H1 (cell line): Measurements from ENCODE around the gene STYK1. TPM values are rescaled to one million over a fixed set of nuclear protein-coding genes. Genes with fewer than 3 reads are reported as not detected.

Experiments
- CTCF ChIA-PET: fragments of 300-600 bp; sonication (Branson Sonifier 250); formaldehyde crosslinking; loops from one replicate; lab custom pipeline; 2021; ENCODE audit not compliant: partially characterized antibody; lab: Charles Lee
- POLR2A ChIA-PET: fragments of 300-600 bp; sonication (Branson Sonifier 250); formaldehyde crosslinking; loops from one replicate; lab custom pipeline; 2021; ENCODE audit warnings: inconsistent platforms; ENCODE audit not compliant: partially characterized antibody; lab: Charles Lee
- DNase-seq, 2 experiments: peaks; one replicate each; pipeline versions ENCODE4 v3.0.0 to v3.0.0-alpha.2; 2010 to 2022; ENCODE audit warnings: low spot score in 2 of 2, low read depth in 1 of 2, mixed read lengths in 1 of 2
- FAIRE-seq: peaks from 2 replicates; lab custom pipeline; 2011; peaks lifted over from hg19 to GRCh38; lab: Jason Lieb, UNC
- H2AFZ ChIP-seq: 2 replicates; pipeline ENCODE4 v1.8.1; 2012; ENCODE audit warnings: low read length, inconsistent platforms
- H2AK5ac ChIP-seq: 2 replicates; pipeline ENCODE4 v1.6.1; 2013; ENCODE audit warnings: low read depth, low read length
- H2BK120ac ChIP-seq: replicated peaks from 2 replicates; pipeline ENCODE3; 2013; ENCODE audit warnings: low read depth, low read length, inconsistent platforms
- H2BK12ac ChIP-seq: 2 replicates; pipeline ENCODE4 v1.6.1; 2013; ENCODE audit warnings: low read depth, low read length
- H2BK15ac ChIP-seq: 2 replicates; pipeline ENCODE4 v1.6.1; 2013; ENCODE audit warnings: low read length
- H2BK20ac ChIP-seq: 2 replicates; pipeline ENCODE4 v1.6.1; 2013; ENCODE audit warnings: low read length
- H2BK5ac ChIP-seq: 2 replicates; pipeline ENCODE4 v1.6.1; 2013; ENCODE audit warnings: low read depth, low read length
- H3K14ac ChIP-seq: 2 replicates; pipeline ENCODE4 v1.6.1; 2013; ENCODE audit warnings: inconsistent platforms; ENCODE audit not compliant: insufficient read length
- H3K18ac ChIP-seq: 2 replicates; pipeline ENCODE4 v1.6.1; 2013; ENCODE audit warnings: low read length; ENCODE audit errors: extremely low read depth
- H3K23ac ChIP-seq: 2 replicates; pipeline ENCODE4 v1.6.1; 2013; ENCODE audit warnings: inconsistent platforms; ENCODE audit not compliant: insufficient read length
- H3K23me2 ChIP-seq: 2 replicates; pipeline ENCODE4 v1.6.1; 2013; ENCODE audit warnings: low read depth, low read length
- H3K27ac ChIP-seq: 2 replicates; pipeline ENCODE4 v1.6.1; 2011; ENCODE audit warnings: low read depth, low read length, inconsistent platforms
- H3K27me3 ChIP-seq, 4 experiments: replicated peaks in 1 of 4; 1 replicate in 1 of 4; 2 replicates in 3 of 4; pipeline versions ENCODE4 v1.6.1 to v1.8.1; 2011 to 2013; ENCODE audit warnings: low read length in 3 of 4, mild to moderate bottlenecking in 3 of 4, inconsistent platforms in 2 of 4, mixed read lengths in 2 of 4, moderate library complexity in 1 of 4; ENCODE audit not compliant: control insufficient read depth in 3 of 4, insufficient read depth in 3 of 4; ENCODE audit errors: extremely low read depth in 1 of 4
- H3K36me3 ChIP-seq, 4 experiments: 2 replicates each; pipeline versions ENCODE4 v1.6.1 to v1.8.1; 2011 to 2013; ENCODE audit warnings: mild to moderate bottlenecking in 4 of 4, low read length in 3 of 4, moderate library complexity in 2 of 4, control low read depth in 1 of 4, inconsistent platforms in 1 of 4; ENCODE audit not compliant: insufficient read depth in 4 of 4, control insufficient read depth in 2 of 4
- H3K4ac ChIP-seq: replicated peaks from 2 replicates; pipeline ENCODE3; 2013; ENCODE audit warnings: low read length, low read depth, mixed read lengths, inconsistent platforms; ENCODE audit not compliant: insufficient read length
- H3K4me1 ChIP-seq, 4 experiments: replicated peaks in 1 of 4; 1 replicate in 1 of 4; 2 replicates in 3 of 4; pipeline versions ENCODE4 v1.6.1 to v1.8.1; 2011 to 2013; ENCODE audit warnings: low read length in 3 of 4, inconsistent platforms in 2 of 4, mixed read lengths in 1 of 4; ENCODE audit not compliant: insufficient read depth in 4 of 4, control insufficient read depth in 3 of 4
- H3K4me2 ChIP-seq, 2 experiments: 2 replicates each; pipeline versions ENCODE4 v1.6.1 to v1.8.1; 2011 to 2013; ENCODE audit warnings: low read depth in 2 of 2, low read length in 2 of 2, control low read depth in 1 of 2, inconsistent platforms in 1 of 2, mild to moderate bottlenecking in 1 of 2; ENCODE audit not compliant: insufficient read depth in 1 of 2
- H3K4me3 ChIP-seq, 4 experiments: fragments of 200-600, 300-600 bp in 1 of 4; sonication (generic), shearing (Covaris generic), sonication (Bioruptor Twin) in 1 of 4; 2 replicates each; pipeline versions ENCODE4 v1.5.1 to v1.8.1; 2011 to 2016; ENCODE audit warnings: low read length in 4 of 4, low read depth in 3 of 4, control low read depth in 2 of 4, inconsistent platforms in 2 of 4, mild to moderate bottlenecking in 2 of 4, mixed read lengths in 1 of 4, moderate library complexity in 1 of 4; ENCODE audit not compliant: insufficient read depth in 2 of 4; ENCODE audit errors: extremely low read depth in 1 of 4
- H3K56ac ChIP-seq: replicated peaks from 2 replicates; pipeline ENCODE3; 2013; ENCODE audit warnings: low read depth, mild to moderate bottlenecking, mixed read lengths, low read length, inconsistent platforms; ENCODE audit not compliant: insufficient read length
- H3K79me1 ChIP-seq: 2 replicates; pipeline ENCODE4 v1.6.1; 2013; ENCODE audit warnings: low read depth, low read length, control low read depth
- H3K79me2 ChIP-seq, 2 experiments: 2 replicates each; pipeline versions ENCODE4 v1.6.1 to v1.8.1; 2012 to 2013; ENCODE audit warnings: low read length in 2 of 2, mild to moderate bottlenecking in 2 of 2, inconsistent platforms in 1 of 2; ENCODE audit not compliant: insufficient read depth in 2 of 2, control insufficient read depth in 1 of 2
- H3K9ac ChIP-seq, 4 experiments: replicated peaks in 1 of 4; 1 replicate in 1 of 4; 2 replicates in 3 of 4; pipeline versions ENCODE4 v1.6.1 to v1.8.1; 2011 to 2013; ENCODE audit warnings: low read depth in 3 of 4, low read length in 3 of 4, control low read depth in 2 of 4, mild to moderate bottlenecking in 2 of 4, moderate library complexity in 2 of 4, inconsistent platforms in 1 of 4; ENCODE audit errors: extremely low read depth in 1 of 4
- H3K9me3 ChIP-seq, 2 experiments: 2 replicates each; pipeline versions ENCODE4 v1.6.1 to v1.8.1; 2012 to 2013; ENCODE audit warnings: mild to moderate bottlenecking in 2 of 2, moderate library complexity in 2 of 2, control low read depth in 1 of 2, inconsistent platforms in 1 of 2, low read depth in 1 of 2, low read length in 1 of 2, mixed read lengths in 1 of 2; ENCODE audit not compliant: insufficient read depth in 2 of 2
- H4K20me1 ChIP-seq, 2 experiments: replicated peaks in 1 of 2; 2 replicates each; pipeline versions ENCODE3 to v1.8.1; 2011 to 2013; ENCODE audit warnings: inconsistent platforms in 2 of 2, low read length in 2 of 2, mild to moderate bottlenecking in 1 of 2; ENCODE audit not compliant: insufficient read depth in 2 of 2, control insufficient read depth in 1 of 2
- H4K5ac ChIP-seq: 2 replicates; pipeline ENCODE4 v1.6.1; 2013; ENCODE audit warnings: low read length, low read depth, mixed read lengths, inconsistent platforms; ENCODE audit not compliant: insufficient read length
- H4K8ac ChIP-seq: 2 replicates; pipeline ENCODE4 v1.8.0; 2013; ENCODE audit warnings: mild to moderate bottlenecking, moderate library complexity, low read length, inconsistent platforms; ENCODE audit not compliant: insufficient read depth; ENCODE audit errors: extremely low read depth
- H4K91ac ChIP-seq: replicated peaks from 2 replicates; pipeline ENCODE3; 2013; ENCODE audit warnings: low read length, mixed read lengths, inconsistent platforms; ENCODE audit not compliant: insufficient read length
- EP300 ChIP-seq, 2 experiments: IDR thresholded peaks; 1 replicate in 1 of 2; 2 replicates in 1 of 2; pipeline ENCODE4 v1.6.1; 2011 to 2012; ENCODE audit warnings: low read depth in 2 of 2, low read length in 2 of 2, mild to moderate bottlenecking in 2 of 2, borderline replicate concordance in 1 of 2, inconsistent platforms in 1 of 2, moderate library complexity in 1 of 2
- EZH2 ChIP-seq: fragments of 200-600 bp; sonication (generic); IDR thresholded peaks from 2 replicates; pipeline ENCODE4 v1.7.1; 2012; ENCODE audit warnings: low read depth, mild to moderate bottlenecking, moderate library complexity, low read length, inconsistent platforms; ENCODE audit not compliant: severe bottlenecking
- HDAC2 ChIP-seq, 2 experiments: fragments of 300-600 bp in 1 of 2; sonication (generic) in 1 of 2; IDR thresholded peaks; 2 replicates each; pipeline ENCODE4 v1.6.1; 2011 to 2012; ENCODE audit warnings: low read depth in 2 of 2, low read length in 2 of 2, mild to moderate bottlenecking in 2 of 2, moderate library complexity in 2 of 2, borderline replicate concordance in 1 of 2, inconsistent platforms in 1 of 2
- KDM4A ChIP-seq: IDR thresholded peaks from one replicate; pipeline ENCODE4 v1.7.1; 2012; ENCODE audit warnings: low read depth, mild to moderate bottlenecking, moderate library complexity, low read length, inconsistent platforms; ENCODE audit not compliant: severe bottlenecking
- NRF1 ChIP-seq: IDR thresholded peaks from 2 replicates; pipeline ENCODE4 v1.6.1; 2011; ENCODE audit warnings: mild to moderate bottlenecking, low read depth, low read length, improper control_type of control experiment
- PHF8 ChIP-seq: fragments of 200-600 bp; sonication (generic); conservative IDR thresholded peaks from 2 replicates; pipeline ENCODE4 v1.7.1; 2012; ENCODE audit warnings: low read depth, mild to moderate bottlenecking, inconsistent platforms, low read length, moderate library complexity
- POLR2A ChIP-seq, 2 experiments: IDR thresholded peaks; 1 replicate in 1 of 2; 2 replicates in 1 of 2; pipeline ENCODE4 v1.6.1; 2011; ENCODE audit warnings: low read depth in 2 of 2, low read length in 2 of 2, mild to moderate bottlenecking in 2 of 2; ENCODE audit errors: control extremely low read depth in 1 of 2
- TAF7 ChIP-seq: optimal IDR thresholded peaks from 2 replicates; pipeline ENCODE3; 2011; ENCODE audit warnings: low read depth, mild to moderate bottlenecking, inconsistent platforms, low read length, moderate library complexity, borderline replicate concordance
- ZNF274 ChIP-seq: IDR thresholded peaks from 2 replicates; pipeline ENCODE4 v1.7.0; 2012; ENCODE audit warnings: low read length, borderline replicate concordance; ENCODE audit errors: extremely low read depth
- WGBS, 2 experiments: shearing (Covaris generic) in 1 of 2; methylation state at CpG; one replicate each; pipeline versions ENCODE4 v1.1.6 to v1.1.7; 2013 to 2015; ENCODE audit warnings: low lambda C conversion rate in 2 of 2, mixed read lengths in 2 of 2, inconsistent platforms in 1 of 2, low coverage in 1 of 2, missing lambda C conversion rate in 1 of 2; ENCODE audit not compliant: insufficient replicate concordance in 2 of 2, insufficient coverage in 1 of 2, insufficient read length in 1 of 2; ENCODE audit errors: extremely low coverage in 1 of 2, missing lambda C conversion rate in 1 of 2; 5-methylcytosine and 5-hydroxymethylcytosine counted together
- polyA plus RNA-seq, 7 experiments: library from polyadenylated mRNA; depleted of rRNA in 3 of 7; stranded (reverse) in 5 of 7; unstranded in 2 of 7; fragments of >200 nt in 5 of 7; fragments of 200-250 nt in 2 of 7; gene quantifications; 1 replicate in 5 of 7; 2 replicates in 1 of 7; 4 replicates in 1 of 7; pipeline versions ENCODE4 v1.2.1 to v1.2.3, GENCODE V29; 2011 to 2013; ENCODE audit warnings: missing spikeins in 2 of 7, mixed read lengths in 2 of 7
- total RNA-seq: library from RNA; stranded (reverse); fragmentation: NEBNext Ultra II Directional; extraction: Animal tissue kit (Norgen Biotek cat#: 25700); gene quantifications from 2 replicates; pipeline ENCODE4 v1.2.1, GENCODE V29; 2021

STYK1 gene
- total and polyA plus RNA-seq, 2 of the 8 experiments (the other 6 are each of a cell fraction or from before 2014, with no cell fraction given): 0.38 to 1.1 TPM

- H2BK15ac ChIP-seq: no peak overlapping the region
- H4K20me1 ChIP-seq: peaks cover 2 to 8% of the 10 kb centered on the region in 2 experiments
- peak overlapping the region; percentile 12 for H4K91ac ChIP-seq
- H3K14ac ChIP-seq: no peak overlapping the region
- no peak overlapping the region; the same call in none of the 2 replicates for H3K18ac ChIP-seq
- H2BK120ac ChIP-seq: no peak overlapping the region
- WGBS, 2 experiments: 1% methylated on average over 26 of the region's 36 CpGs; no CpG with 5 or more reads in 1 of the 2 experiments
- no peak overlapping the region for H3K4ac ChIP-seq
- H3K23ac ChIP-seq: no peak overlapping the region
- H3K79me1 ChIP-seq: no peaks in the 10 kb centered on the region; the same call in 1 of the 2 replicates
- peak overlapping the region; percentile 77 to 90 (median 84) for H3K9ac ChIP-seq
- H3K36me3 ChIP-seq: peaks cover 0 to 4% (median 0%) of the 10 kb centered on the region in 4 experiments; a peak in 1 of 8 replicates
- peak overlapping the region; percentile 45 for H4K5ac ChIP-seq
- ChIA-PET POLR2A (interaction anchor here (0.5 to 3.5 kb wide), 17 partner anchors 9 to 1313 kb away, joined by 3 to 24 read pairs (median 5); partner anchors contain the start of genes GABARAPL1 and SMIM10L1), CTCF (interaction anchor here (0.8 kb wide), 1 partner anchor 28 kb away, joined by 3 read pairs; no protein-coding TSS in a partner anchor)
- no peaks in the 10 kb centered on the region for H3K9me3 ChIP-seq
- peak overlapping the region; percentile 4; the same call in 1 of the 2 replicates for H4K8ac ChIP-seq
- DNase-seq (peak in 1 of 2 experiments; percentile 67), FAIRE-seq (no peak)
- H2AFZ ChIP-seq: peak overlapping the region; percentile 62; the same call in 1 of the 2 replicates
- TF ChIP-seq NRF1 (no peak), TAF7 (peak; percentile 48), ZNF274 (no peak), HDAC2 (IDR thresholded peaks at IDR 0.05; ENCODE audit: borderline replicate concordance in 1 of 2, low read depth in 2 of 2, low read length in 2 of 2) (peak; percentile 32 to 40; a peak in 1 of 4 replicates), KDM4A (peak; percentile 69), PHF8 (peak; percentile 47; the same call in 1 of the 2 replicates), EZH2 (no peak), POLR2A (IDR thresholded peaks at IDR 0.05; ENCODE audit: control extremely low read depth in 1 of 2, low read depth in 2 of 2, low read length in 2 of 2) (0 out of 3 replicates have a peak, but pooled peaks of 1 of the 2 experiments have one; percentile 16), EP300 (IDR thresholded peaks at IDR 0.05; ENCODE audit: borderline replicate concordance in 1 of 2, low read depth in 2 of 2, low read length in 2 of 2) (no peak)
- H2BK20ac ChIP-seq: no peak overlapping the region
- no peaks in the 10 kb centered on the region for H3K27me3 ChIP-seq
- peaks cover 11% of the 10 kb centered on the region for H3K23me2 ChIP-seq
- H3K79me2 ChIP-seq: peaks cover 29 to 63% of the 10 kb centered on the region in 2 experiments
- H2BK12ac ChIP-seq: peak overlapping the region; percentile 71; the same call in 1 of the 2 replicates
- H3K4me3 ChIP-seq: peak overlapping the region; percentile 96 to 99 (median 98)
- H3K4me1 ChIP-seq: peaks cover 7 to 23% (median 10%) of the 10 kb centered on the region in 4 experiments; a peak in 6 of 7 replicates
- H3K27ac ChIP-seq: peak overlapping the region; percentile 88
- peak overlapping the region; percentile 89 to 93 for H3K4me2 ChIP-seq
- H2BK5ac ChIP-seq: peak overlapping the region; percentile 75
- H3K56ac ChIP-seq: no peak overlapping the region
- peak overlapping the region; percentile 43; the same call in 1 of the 2 replicates for H2AK5ac ChIP-seq
Observed at GRCh38 chr12:10722502-10722904, 48.7 kb upstream of the STYK1 start.
